DMS 273 treated with DMSO at 0.1 percent for 48 hours (cell line): ENCODE results near the gene SH3GL3.

Experiments used
- DNase-seq: peaks from one replicate; lab custom pipeline; 2025; lab: John Stamatoyannopoulos, UW

Gene SH3GL3

GRCh38 chr15:83462026-83462425 is 14.9 kb downstream of the SH3GL3 start:
- no peak for DNase-seq

GRCh38 chr15:83462953-83463433 is 15.9 kb downstream of the SH3GL3 start:
- DNase-seq, result no peak

- DNase-seq, result no peak
Observed at GRCh38 chr15:83470887-83471286, 23.7 kb downstream of the SH3GL3 start.

GRCh38 chr15:83471307-83471866 is 24.2 kb downstream of the SH3GL3 start:
- DNase-seq, result no peak

- no peak for DNase-seq
Observed at GRCh38 chr15:83472151-83472550, 25.0 kb downstream of the SH3GL3 start.

GRCh38 chr15:83472797-83473196 is 25.7 kb downstream of the SH3GL3 start:
- no peak for DNase-seq

GRCh38 chr15:83474578-83474977 is 27.4 kb downstream of the SH3GL3 start:
- DNase-seq, result no peak

- DNase-seq, result no peak
Observed at GRCh38 chr15:83475551-83475950, 28.4 kb downstream of the SH3GL3 start.

GRCh38 chr15:83476066-83476465 is 28.9 kb downstream of the SH3GL3 start:
- no peak for DNase-seq

- DNase-seq, result no peak
Observed at GRCh38 chr15:83476708-83477107, 29.6 kb downstream of the SH3GL3 start.

- no peak for DNase-seq
Observed at GRCh38 chr15:83477172-83477807, 30.1 kb downstream of the SH3GL3 start.

GRCh38 chr15:83477808-83478537 is 30.8 kb downstream of the SH3GL3 start:
- DNase-seq, result no peak

- DNase-seq, result no peak
Observed at GRCh38 chr15:83483612-83484011, 36.5 kb downstream of the SH3GL3 start.

GRCh38 chr15:83484636-83485035 is 37.5 kb downstream of the SH3GL3 start:
- DNase-seq, result no peak

GRCh38 chr15:83486363-83486762 is 39.2 kb downstream of the SH3GL3 start:
- no peak for DNase-seq

GRCh38 chr15:83487519-83487918 is 40.4 kb downstream of the SH3GL3 start:
- no peak for DNase-seq

GRCh38 chr15:83489690-83490089 is 42.5 kb downstream of the SH3GL3 start:
- DNase-seq, result no peak

GRCh38 chr15:83491486-83491885 is 44.3 kb downstream of the SH3GL3 start:
- DNase-seq, result no peak

- no peak for DNase-seq
Observed at GRCh38 chr15:83496766-83497165, 49.6 kb downstream of the SH3GL3 start.

- DNase-seq, result no peak
Observed at GRCh38 chr15:83498374-83498773, 51.2 kb downstream of the SH3GL3 start.

GRCh38 chr15:83498801-83499200 is 51.7 kb downstream of the SH3GL3 start:
- no peak for DNase-seq

- DNase-seq, result no peak
Observed at GRCh38 chr15:83499476-83499875, 52.3 kb downstream of the SH3GL3 start.
